Breast epithelium (tissue), 4 donors: Measurements from ENCODE around the gene PRKN. TPM values are rescaled to one million over a fixed set of nuclear protein-coding genes. Genes with fewer than 3 reads are reported as not detected.

ENCODE experiments used
- DNase-seq, 2 donors: peaks; one replicate each; pipeline ENCODE4 v3.0.0-alpha.2; 2019; ENCODE audit warnings: low spot score in 2 of 2
- H3K27ac ChIP-seq, 2 donors: fragments of 200-600 bp; sonication (generic) in 1 of 2; one replicate each; pipeline ENCODE4 v1.5.1; 2016 to 2019; ENCODE audit warnings: mild to moderate bottlenecking in 1 of 2
- H3K27me3 ChIP-seq, 2 donors: fragments of 200-600 bp; sonication (generic) in 1 of 2; one replicate each; pipeline versions ENCODE4 v1.5.1 to v1.6.0; 2017 to 2019; ENCODE audit warnings: control low read depth in 1 of 2, mild to moderate bottlenecking in 1 of 2
- H3K36me3 ChIP-seq: fragments of 200-600 bp; one replicate; pipeline ENCODE4 v1.5.1; 2019
- H3K4me1 ChIP-seq, 2 donors: fragments of 200-600 bp; sonication (generic); one replicate each; pipeline ENCODE4 v1.5.1; 2016 to 2019; ENCODE audit warnings: control low read depth in 1 of 2
- H3K4me3 ChIP-seq, 3 donors: fragments of 200-600 bp; sonication (generic); 1 replicate in 2 of 3; 2 replicates in 1 of 3; pipeline ENCODE4 v1.5.1; 2016 to 2019; ENCODE audit warnings: mild to moderate bottlenecking in 3 of 3, moderate library complexity in 2 of 3
- H3K9me3 ChIP-seq, 2 donors: fragments of 200-600 bp; sonication (generic) in 1 of 2; one replicate each; pipeline ENCODE4 v1.5.1; 2016 to 2019; ENCODE audit warnings: control low read depth in 1 of 2
- POLR2A ChIP-seq: fragments of 450-650 bp; IDR thresholded peaks from one replicate; pipeline ENCODE4 v1.6.1; 2016; ENCODE audit warnings: antibody characterized with exemption, mild to moderate bottlenecking, moderate library complexity
- POLR2AphosphoS5 ChIP-seq, 3 donors: sonication (generic); formaldehyde crosslinking; IDR thresholded peaks; one replicate each; pipeline ENCODE4 v1.6.1; 2017; ENCODE audit warnings: antibody characterized with exemption in 3 of 3
- intact Hi-C: fragments of 100-400 bp; cut with DNase I; formaldehyde crosslinking; loops from one replicate; pipeline ENCODE4 v1.15.1; 2023; ENCODE audit warnings: low total_unique reads
- total RNA-seq, 3 donors: library from RNA; depleted of rRNA; stranded (reverse); fragments of >200 nt; gene quantifications; one replicate each; pipeline ENCODE4 v1.1.0, GENCODE V29; 2016
- TF ChIP-seq, protein P1 (sequence below), 3 donors: fragments of 450-650 bp; IDR thresholded peaks; one replicate each; pipeline ENCODE4 v1.5.1; 2016 to 2017; ENCODE audit warnings: antibody characterized with exemption in 3 of 3, mild to moderate bottlenecking in 3 of 3, moderate library complexity in 3 of 3

Gene PRKN
- total RNA-seq, 3 donors from 2014 or later = 7.2 to 19.0 (median 11.2) TPM

GRCh38 chr6:161410736-161411135 lies 1316.8 kb downstream of the PRKN start:
- H3K9me3 ChIP-seq = no peaks in the 10 kb centered on the region
- no peaks in the 10 kb centered on the region for H3K27me3 ChIP-seq
- no peak overlapping the region for H3K4me3 ChIP-seq
- DNase-seq = no peak
- no peaks in the 10 kb centered on the region for H3K4me1 ChIP-seq
- TF ChIP-seq POLR2AphosphoS5 (IDR thresholded peaks at IDR 0.05) (no peak), POLR2A (no peak)
- TF ChIP-seq, protein P1, sequence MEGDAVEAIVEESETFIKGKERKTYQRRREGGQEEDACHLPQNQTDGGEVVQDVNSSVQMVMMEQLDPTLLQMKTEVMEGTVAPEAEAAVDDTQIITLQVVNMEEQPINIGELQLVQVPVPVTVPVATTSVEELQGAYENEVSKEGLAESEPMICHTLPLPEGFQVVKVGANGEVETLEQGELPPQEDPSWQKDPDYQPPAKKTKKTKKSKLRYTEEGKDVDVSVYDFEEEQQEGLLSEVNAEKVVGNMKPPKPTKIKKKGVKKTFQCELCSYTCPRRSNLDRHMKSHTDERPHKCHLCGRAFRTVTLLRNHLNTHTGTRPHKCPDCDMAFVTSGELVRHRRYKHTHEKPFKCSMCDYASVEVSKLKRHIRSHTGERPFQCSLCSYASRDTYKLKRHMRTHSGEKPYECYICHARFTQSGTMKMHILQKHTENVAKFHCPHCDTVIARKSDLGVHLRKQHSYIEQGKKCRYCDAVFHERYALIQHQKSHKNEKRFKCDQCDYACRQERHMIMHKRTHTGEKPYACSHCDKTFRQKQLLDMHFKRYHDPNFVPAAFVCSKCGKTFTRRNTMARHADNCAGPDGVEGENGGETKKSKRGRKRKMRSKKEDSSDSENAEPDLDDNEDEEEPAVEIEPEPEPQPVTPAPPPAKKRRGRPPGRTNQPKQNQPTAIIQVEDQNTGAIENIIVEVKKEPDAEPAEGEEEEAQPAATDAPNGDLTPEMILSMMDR (IDR thresholded peaks at IDR 0.05) = no peak
- no peaks in the 10 kb centered on the region for H3K36me3 ChIP-seq
- no peak overlapping the region for H3K27ac ChIP-seq
- intact Hi-C loops = no loop called here

GRCh38 chr6:161410076-161410475 lies 1317.5 kb downstream of the PRKN start:
- no peak for TF ChIP-seq POLR2A
- TF ChIP-seq, protein P1 (IDR thresholded peaks at IDR 0.05) = no peak
- no peak for TF ChIP-seq POLR2AphosphoS5 (IDR thresholded peaks at IDR 0.05)
- Histone ChIP-seq H3K36me3 (no peaks in the 10 kb centered on the region), H3K27ac (no peak overlapping the region), H3K4me3 (no peak overlapping the region), H3K9me3 (no peaks in the 10 kb centered on the region), H3K27me3 (no peaks in the 10 kb centered on the region), H3K4me1 (no peaks in the 10 kb centered on the region)
- DNase-seq = no peak
- intact Hi-C loops = no loop called here

GRCh38 chr6:161409353-161409752 lies 1318.2 kb downstream of the PRKN start:
- intact Hi-C loops = no loop called here
- TF ChIP-seq POLR2A = no peak
- TF ChIP-seq POLR2AphosphoS5 (IDR thresholded peaks at IDR 0.05) = no peak
- TF ChIP-seq, protein P1 (IDR thresholded peaks at IDR 0.05) = no peak

GRCh38 chr6:161408041-161408440 lies 1319.5 kb downstream of the PRKN start:
- DNase-seq = no peak
- intact Hi-C loops = no loop called here

More at GRCh38 chr6:161409353-161409752, 1318.2 kb downstream of the PRKN start:
- DNase-seq = no peak
- Histone ChIP-seq H3K27me3 (no peaks in the 10 kb centered on the region), H3K36me3 (no peaks in the 10 kb centered on the region), H3K9me3 (no peaks in the 10 kb centered on the region), H3K4me1 (no peaks in the 10 kb centered on the region), H3K27ac (no peak overlapping the region), H3K4me3 (no peak overlapping the region)

GRCh38 chr6:161407581-161407980 lies 1320.0 kb downstream of the PRKN start:
- intact Hi-C loops = no loop called here
- H3K4me3 ChIP-seq = no peak overlapping the region
- no peak for DNase-seq
- no peak for TF ChIP-seq POLR2A
- no peak for TF ChIP-seq POLR2AphosphoS5 (IDR thresholded peaks at IDR 0.05)
- TF ChIP-seq, protein P1 (IDR thresholded peaks at IDR 0.05) = no peak
- H3K9me3 ChIP-seq = no peaks in the 10 kb centered on the region
- H3K4me1 ChIP-seq = no peaks in the 10 kb centered on the region
- H3K36me3 ChIP-seq = no peaks in the 10 kb centered on the region
- no peaks in the 10 kb centered on the region for H3K27me3 ChIP-seq
- H3K27ac ChIP-seq = no peak overlapping the region

More at GRCh38 chr6:161408041-161408440, 1319.5 kb downstream of the PRKN start:
- no peaks in the 10 kb centered on the region for H3K36me3 ChIP-seq
- H3K9me3 ChIP-seq = no peaks in the 10 kb centered on the region
- TF ChIP-seq, protein P1 (IDR thresholded peaks at IDR 0.05) = no peak
- TF ChIP-seq POLR2AphosphoS5 (IDR thresholded peaks at IDR 0.05) = no peak
- no peak for TF ChIP-seq POLR2A
- no peak overlapping the region for H3K27ac ChIP-seq
- H3K27me3 ChIP-seq = no peaks in the 10 kb centered on the region
- no peaks in the 10 kb centered on the region for H3K4me1 ChIP-seq
- H3K4me3 ChIP-seq = no peak overlapping the region
